Measurements from ENCODE around the gene AMELX.

- no peak for TF ChIP-seq POLR2A (IDR thresholded peaks at IDR 0.05)
- no peak for TF ChIP-seq POLR2AphosphoS5 (IDR thresholded peaks at IDR 0.05)
Observed at GRCh38 chrX:11265352-11265751, 27.9 kb upstream of the AMELX start.

Measured in prostate gland (tissue), 1 donor.